Activated CD4-positive, CD25-positive, alpha-beta regulatory T cell treated with anti-CD3 and anti-CD28 coated beads, Interleukin-2, amount 50 U/mL, for 16 hours (primary cell): Measurements from ENCODE around the gene LINGO1.

Source experiments
- DNase-seq: peaks from one replicate; pipeline ENCODE4 v3.0.0-alpha.2; 2020; ENCODE audit warnings: low read depth, low spot score

LINGO1 gene

DNA sequence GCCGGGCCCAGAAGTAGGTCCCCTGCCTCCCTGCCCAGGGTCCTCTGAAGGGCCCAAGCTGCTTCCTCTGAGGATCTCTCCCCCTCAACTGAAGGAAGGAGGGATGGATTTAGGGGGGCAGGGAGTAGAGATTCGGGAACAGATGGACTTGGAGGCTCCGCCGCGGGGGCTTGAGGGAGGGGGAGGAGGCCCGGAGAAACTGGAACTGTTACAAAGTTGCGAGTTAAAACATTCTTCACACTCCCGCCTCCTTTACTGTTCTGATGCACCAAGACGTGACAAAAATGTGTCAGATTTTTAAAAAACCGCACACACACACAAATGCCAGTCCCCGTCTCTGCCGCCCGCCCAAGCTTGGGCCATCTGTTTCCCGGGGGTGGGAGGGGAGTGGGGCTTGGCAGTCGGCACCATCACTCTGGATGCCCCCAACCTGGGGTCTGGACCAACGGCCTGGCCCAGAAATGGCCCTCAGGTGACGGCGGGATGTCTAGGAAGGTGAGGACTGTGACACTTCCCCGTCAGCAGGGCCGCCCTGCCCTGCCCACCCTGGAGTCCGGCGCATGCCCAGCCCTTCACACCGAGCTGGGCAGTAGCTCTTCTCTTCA is 25.0 kb upstream of the LINGO1 start:
- no peak for DNase-seq

DNA sequence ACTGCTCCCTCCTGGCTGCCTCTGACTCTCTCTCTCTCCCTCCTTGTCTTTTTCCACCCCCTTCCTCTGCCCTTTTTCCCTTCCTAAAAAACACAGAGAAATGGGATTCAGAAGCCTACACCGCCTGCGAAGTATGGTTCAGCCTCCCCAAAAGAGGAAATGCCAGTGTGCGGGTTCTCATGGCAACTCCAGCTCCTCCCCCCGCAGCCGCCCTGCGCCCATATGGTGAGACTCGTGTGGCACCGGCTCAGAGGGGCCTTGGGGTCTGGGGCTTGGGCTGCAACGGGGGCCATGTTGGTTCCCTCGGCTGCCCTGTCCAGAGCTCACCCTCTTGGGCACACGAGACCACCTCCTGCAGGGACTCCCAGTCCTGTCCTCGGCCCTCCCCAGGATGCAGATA is 23.6 kb upstream of the LINGO1 start:
- DNase-seq = no peak

DNA sequence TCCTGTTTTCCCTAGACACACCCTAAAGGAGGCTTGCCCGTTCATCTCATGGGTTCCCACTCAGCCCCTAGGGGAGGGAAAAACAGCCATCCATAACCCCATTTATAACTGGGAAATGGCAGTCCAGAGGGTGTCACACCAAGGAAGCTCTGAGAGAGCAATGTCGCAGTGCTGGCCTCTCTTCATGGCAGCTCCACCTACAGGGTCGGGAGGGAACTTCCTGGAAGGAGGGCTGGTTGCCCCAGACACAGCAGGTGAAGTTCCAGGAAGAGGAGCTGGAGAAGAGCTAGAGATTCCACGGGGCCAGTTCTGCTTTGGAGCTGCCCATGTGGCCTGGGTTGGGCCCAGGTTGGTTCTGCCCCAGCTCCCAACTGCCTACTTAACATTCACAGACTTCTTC is 22.3 kb upstream of the LINGO1 start:
- DNase-seq = no peak

DNA sequence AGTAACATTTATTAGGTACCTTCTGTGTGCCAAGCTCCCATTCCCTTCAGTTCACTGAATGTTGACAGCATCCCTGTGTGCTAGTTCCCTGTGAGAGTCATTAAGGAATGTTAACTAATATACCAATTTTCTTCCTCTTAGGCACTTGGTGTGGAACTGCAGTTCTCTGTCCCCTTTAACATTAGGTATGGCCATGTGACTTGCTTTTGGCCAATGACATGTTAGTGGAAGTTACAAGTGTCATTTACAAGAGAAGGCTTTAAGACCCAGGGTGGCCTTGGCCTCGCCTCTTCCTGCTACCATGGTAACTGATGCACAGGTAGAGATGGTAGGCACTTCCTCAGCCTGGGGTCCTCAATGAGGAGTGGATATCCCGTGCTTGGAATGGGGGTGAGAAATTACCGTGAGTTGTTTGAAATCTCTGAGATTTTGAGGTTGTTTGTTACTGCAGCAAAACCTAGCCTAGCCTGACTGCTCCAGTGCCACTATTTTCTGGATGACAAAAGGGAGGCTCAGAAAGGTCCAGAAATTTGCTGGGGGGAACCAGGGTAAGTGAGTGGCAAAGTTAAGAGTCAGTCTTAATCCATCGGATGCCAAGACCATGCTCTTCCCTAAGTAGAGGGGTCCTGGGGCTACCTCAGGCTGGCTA is 21.2 kb upstream of the LINGO1 start:
- DNase-seq = no peak

DNA sequence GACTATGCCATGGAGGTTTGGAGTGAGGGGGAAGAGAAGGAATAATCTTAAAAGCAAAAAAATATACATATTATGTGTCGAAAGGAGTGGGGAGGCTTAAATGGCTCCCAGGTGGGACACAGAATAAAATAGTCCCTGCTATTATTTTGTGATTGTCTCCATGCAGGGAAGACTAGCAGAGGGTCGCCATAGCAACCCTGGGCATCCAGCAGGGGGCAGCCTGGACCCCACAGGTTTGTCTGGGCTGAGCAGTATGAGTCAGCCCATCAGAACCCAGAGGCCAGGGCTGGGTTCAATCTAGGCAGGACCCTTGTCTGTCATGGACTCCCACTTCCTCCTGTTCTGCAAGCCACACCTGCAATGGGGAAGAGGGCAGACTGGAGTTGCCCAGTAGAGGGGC is 17.6 kb upstream of the LINGO1 start:
- DNase-seq = no peak

DNA sequence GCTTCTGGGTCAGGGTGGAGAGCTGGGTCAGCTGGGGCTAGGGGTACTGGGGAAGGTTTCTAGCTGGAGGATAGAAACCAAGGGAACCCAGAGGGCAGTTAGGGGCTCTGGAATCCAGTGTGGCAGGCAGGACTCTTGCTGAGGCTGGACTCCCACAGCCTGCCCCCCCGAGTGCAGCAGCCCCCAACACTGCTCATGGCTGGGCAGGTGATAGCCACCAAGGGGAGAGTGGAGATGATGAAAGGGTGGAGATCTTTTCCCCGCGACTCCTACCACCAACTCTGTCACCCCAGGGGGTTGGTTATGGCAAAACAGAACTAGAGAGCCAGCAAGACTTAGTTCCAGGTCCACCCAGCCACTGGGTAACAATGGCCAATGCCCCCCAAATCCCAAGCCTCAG is 16.9 kb upstream of the LINGO1 start:
- DNase-seq = no peak

DNA sequence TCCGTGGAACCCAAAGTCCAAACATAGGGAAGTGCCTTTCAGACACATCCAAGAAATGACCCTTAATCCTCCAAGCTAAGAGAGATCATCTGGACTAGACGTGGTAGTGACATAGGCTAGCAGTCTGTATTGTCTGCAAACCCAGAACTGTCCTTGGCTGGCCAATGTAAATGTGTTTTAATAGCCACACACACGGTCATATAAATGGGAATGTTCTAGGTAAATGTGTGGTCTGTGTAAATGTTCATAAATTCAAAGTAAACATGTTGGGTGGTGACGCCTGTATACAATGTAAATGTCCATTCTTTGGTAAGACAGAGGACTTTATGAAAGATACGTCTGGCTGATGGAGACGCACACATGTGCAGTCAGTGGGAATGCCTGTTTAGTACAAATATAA is 16.3 kb upstream of the LINGO1 start:
- DNase-seq = no peak

DNA sequence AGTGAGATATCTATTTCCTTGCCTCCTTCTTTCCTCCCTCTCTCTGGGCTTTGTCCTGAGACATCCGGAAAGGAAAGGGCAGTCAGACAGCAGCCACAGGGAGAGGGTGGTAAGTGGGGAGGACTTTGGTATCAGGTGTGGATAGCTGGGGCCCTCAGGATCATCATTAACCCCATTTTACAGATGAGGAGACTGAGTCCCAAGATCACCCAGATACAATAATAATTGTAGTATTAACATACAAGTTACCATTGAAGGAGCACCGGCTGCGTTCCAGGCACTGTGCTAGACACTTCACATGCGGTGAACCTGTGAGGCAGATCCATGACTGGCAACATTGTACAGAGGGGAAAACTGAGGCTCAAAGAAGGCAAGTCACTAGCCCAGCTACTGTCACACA is 15.2 kb upstream of the LINGO1 start:
- no peak for DNase-seq

DNA sequence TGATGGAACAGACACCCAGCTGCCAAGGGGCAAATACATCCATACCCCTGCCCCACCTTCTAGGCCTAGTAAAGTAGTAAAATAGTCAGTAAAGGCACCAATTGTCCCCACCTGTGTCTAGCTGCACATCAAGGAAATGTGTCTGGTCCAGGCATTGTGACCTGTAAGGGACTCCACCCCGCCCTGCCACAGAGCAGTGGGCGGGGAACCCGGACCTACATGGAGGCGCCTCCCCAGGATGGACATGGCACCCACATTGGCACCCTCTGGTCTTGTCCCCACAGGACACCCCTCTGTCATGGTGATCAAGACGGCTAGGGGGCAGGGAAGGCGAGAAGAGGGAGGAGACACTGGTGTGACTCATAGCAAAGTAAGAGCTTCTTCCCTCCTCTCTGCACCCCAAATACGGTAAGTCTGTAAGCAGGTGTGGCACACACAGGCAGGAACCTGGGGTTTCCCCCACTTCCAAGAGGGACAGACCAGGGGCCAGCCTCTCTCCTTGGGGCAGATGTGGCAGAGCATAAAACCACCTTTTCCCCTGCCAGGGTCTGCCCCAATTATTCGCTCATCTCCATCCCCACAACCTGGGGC is 13.5 kb upstream of the LINGO1 start:
- no peak for DNase-seq

DNA sequence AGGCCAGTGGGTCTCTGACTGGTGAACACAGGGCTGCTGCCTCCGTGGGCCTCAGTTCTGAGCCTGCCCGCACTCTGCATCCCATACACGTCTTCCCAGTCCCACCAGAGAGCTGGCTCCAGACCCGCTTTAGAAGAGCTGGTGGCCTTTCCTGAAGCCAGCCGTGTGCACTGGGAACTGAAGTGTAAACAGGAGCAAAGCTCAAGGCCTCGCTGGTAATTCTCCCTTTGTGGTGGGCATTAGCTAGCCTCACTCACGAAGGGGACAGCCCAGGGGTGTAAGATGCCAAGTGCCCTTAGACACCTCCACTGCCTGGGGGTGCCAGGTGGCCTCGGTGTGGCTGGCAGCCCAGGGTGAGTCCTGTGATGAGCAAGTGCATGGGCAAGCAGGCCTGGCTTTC is 12.9 kb upstream of the LINGO1 start:
- DNase-seq = no peak

DNA sequence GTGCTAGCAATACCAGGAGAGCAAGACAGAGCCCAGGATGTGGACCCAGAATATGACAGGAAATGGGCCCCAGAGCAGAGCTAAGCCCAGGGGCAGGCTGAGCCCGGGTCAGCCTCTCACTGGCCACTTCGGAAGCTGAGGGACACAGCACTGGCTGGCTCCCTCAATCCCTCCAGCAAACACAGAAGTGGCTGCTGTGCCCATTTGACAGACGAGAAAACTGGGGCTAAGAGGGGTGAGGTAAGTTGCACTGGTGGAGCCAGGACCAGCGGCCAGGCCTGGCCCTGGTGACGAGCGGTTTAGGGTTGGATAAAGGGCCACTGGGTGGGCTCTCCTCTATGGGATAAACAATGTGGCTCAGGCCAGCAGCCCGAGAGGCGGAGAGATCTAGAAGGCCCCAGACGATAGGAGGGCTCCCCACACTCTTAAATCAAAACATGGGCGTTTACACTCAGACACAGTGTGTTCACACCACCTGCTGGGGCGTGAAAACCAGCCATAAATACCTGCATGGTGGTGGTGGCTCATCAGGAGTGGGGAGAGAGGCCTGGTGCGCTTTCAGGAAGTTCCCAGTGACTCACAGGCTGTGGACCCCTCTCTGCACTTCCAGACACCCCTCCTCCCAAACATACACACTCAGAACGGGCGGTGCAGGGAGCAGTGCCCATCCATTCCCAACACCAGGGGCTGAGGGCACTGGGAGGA is 12.0 kb upstream of the LINGO1 start:
- DNase-seq = no peak

DNA sequence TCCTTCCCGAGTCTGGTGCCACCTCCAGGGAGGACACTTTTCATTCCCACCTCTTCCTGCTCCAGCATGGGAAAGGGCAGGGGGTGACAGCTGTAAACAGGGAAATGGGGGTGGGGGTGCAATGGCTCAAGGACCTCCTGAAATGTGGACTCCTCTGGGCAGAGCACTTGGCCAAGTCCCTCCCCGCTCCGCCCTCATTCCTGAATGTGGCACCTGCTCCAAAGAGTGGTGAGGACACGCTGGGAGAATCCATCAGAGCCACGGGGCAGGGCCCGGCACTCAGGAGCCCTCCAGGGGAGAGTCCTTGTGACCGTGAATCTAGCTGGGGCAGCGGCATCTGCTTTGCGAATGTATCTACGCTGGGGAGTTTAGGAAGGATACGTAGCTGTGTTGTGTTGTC is 11.1 kb upstream of the LINGO1 start:
- DNase-seq = no peak

DNA sequence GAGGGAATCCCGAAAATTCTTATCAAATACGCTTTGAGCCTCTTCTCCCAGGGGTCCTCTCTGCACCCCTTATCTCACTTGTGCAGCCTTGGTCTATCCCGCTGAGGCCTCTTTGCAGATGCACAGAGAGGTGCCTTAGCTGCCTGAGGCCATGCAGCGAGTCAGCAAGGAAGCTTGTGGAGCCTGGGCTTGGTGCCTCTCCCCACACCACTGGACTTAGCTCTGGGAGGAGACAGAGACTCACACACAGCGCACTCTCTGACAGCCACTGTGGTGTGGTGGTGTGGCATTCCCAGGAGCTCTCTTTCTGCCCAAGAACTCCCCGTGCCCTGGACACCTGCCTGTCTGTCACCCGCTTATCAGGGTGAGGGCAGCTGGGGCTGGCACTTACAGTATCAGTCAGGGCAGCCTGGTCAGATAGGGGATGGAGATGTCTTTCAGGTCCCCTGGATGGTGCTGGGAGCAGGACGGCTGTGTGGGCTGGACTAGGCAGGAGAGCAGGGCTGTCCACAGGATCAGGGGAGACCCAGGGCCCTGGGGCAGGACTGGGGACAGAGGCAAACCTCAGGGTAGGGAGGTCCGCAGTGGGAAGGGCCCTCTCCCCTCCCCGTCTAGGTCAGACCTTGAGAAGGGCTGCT is 10.2 kb upstream of the LINGO1 start:
- no peak for DNase-seq

DNA sequence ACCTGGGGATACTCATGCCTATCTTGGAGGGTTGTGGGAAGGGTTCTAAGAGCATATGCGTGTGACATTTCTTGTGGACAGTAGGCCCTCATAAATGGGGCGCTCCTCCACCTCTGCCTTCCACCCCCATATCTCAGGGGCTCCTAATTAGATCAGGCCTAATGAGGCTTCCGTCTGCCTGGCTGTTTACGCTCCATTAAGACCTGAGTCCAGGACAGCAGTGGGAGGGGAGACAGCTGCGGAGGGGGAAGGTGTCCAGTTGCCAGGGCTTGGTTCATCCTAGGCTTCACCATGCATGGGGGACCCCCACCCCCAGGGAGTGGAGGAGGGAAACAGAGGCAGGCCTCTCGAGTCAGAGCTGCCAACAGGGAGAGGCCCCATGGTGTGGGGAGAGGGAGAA is 9.3 kb upstream of the LINGO1 start:
- DNase-seq = no peak

DNA sequence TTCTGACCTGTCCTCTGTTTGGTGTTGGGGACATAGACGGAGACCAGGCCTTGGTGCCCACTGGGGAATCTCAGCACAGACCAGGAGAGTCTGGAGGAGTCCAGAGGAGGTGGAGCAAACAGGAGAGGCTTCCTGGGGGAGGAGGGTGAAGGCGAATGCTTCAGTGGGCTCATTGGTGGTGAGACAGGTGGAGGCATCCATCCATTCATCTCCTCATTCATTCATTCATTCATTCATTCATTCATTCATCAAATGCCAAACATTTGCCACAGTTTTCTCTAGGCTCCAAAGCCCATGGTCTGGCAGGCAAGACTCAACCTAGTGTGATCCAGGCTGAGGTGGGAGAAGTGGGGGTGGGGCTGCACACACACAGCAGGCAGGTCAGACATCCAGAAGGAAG is 7.9 kb upstream of the LINGO1 start:
- DNase-seq = no peak

DNA sequence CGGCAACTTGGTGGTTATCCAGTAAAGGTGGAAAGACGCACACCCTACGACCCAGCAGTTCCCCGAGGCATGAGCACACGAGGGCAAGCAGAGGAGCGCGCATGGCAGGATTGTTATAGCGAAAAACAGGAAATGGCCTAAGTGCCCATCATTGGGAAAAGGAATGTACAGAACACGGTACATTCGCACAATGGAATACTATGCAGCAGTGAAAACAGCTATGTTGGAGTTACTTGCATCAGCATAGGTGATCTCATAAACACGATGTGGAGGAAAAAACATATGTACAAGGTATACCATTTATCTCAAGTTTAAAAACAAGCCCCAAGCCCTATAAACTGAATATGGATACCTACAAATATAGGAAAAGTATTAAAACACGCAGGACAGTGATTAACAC is 6.7 kb upstream of the LINGO1 start:
- no peak for DNase-seq

DNA sequence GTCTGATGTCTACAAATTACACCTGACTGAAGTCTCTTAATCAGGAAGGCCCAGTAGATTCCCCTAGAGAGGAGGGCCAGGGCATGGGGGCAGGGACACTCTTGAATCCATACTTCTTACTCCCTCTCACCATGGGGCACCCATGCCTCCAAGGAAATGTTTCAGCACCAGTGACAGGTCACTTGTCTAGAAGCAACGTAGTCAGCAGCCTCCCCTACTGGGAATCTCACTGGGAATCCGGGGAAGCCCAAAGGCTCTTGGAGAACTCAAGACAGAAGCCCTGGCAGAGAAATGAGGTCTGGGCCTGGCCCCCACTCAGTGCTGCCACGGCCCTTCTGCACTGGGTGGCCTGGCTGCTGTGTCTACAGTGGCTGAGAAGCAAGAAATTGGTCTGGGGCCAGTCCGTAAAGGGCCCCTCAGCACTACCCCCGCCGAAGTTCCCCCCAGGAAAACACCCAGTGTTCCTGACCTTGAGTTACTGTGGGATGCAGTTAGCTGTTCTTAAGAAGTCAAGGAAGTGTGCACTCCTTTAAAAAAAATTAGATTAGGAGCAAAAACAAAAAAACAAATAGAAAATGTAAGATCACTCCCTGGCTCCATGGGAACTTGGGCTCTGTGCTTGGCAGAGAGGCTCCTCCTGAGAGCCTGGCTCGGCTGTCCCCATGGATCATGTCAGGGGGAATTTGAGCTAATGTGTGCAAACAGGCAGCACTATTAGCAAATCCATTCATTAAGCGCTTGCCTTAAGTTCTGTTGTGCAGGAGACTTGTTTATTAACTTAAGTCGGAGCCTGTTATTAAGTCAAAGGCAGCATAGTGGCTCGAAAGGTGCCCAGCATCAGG is 5.4 kb upstream of the LINGO1 start:
- no peak for DNase-seq

DNA sequence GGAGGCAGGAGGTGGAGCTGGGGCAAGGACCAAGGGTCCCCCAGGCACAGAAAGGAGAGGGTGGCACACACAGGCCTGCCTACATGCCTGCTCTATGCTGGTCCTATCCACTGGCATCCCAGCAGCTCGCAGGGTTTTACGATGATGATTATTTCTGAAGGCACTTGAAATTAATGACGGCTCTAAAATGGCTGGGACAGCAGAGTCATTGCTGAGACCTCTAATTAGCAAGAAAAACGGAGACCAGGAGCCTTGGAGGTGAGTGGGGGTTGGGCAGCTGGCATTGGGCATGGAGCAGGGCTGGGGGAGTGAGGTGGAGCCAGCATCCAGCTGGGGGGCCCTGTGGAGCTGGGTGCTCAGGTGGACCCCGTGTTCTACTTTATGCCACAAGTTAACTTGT is 3.5 kb upstream of the LINGO1 start:
- no peak for DNase-seq

DNA sequence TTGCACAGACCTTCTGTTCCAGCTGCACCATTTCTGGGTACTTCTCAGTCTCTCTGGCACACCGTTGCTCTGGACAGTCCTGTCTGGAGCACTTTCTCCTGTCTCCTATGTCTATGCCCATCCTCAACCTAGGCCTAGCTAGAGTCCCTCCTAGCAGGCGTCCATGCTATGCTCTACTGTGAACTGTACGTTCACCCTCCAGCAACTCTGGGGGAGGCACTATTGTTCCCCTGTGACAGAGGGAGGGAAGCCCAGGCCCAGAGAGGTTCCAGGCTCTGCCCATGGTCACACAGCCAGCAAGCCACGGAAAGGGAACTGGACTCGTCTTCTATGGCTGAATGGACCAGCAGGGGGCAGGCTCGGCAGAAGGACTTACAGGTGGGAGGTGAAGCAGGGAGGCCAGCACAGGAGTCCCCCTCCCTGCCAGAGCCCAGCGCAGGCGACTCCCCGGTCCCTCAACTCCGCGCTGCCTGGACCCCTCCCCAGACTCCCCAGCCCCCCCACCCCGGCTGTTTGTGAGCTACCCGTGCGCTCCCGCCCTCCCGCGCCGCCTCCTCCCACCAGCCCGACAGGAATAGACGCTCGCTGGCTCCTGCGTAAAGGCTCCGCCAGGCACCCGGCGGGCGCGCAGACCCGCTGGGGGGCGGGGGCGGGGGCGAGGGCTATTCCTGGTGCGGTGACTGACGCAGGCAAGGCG is 1.7 kb upstream of the LINGO1 start:
- DNase-seq = peak; percentile 11

DNA sequence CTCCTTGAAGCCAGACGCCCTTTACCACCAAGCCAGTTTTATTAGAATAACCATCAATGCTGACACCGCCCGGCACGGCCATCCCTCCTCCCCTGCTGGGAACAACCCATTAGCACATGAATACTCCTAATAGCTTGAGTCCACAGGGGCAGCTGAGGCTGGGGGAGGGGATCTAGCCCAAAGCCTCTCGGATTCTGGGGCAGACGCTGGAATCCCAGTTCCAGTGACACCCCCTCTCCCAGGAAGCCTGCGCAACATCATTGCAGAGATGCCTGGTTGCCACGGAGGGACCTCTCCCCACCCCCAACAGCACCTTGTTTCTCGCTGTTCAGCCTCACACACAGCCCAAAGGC is 1.2 kb upstream of the LINGO1 start:
- no peak for DNase-seq
